GM21390 (cell line): ENCODE results near the gene ANKRD33.
"Not testable (repeated sequence)": the region's sequence is repeated elsewhere in the genome, so short reads cannot be mapped to it uniquely, and the experiment has no call there.

Source experiments
- ATAC-seq: cut with Tn5 transposase; IDR thresholded peaks from one replicate; pipeline ENCODE4 v1.9.1; 2021; ENCODE audit not compliant: unreplicated experiment

ANKRD33 gene

DNA sequence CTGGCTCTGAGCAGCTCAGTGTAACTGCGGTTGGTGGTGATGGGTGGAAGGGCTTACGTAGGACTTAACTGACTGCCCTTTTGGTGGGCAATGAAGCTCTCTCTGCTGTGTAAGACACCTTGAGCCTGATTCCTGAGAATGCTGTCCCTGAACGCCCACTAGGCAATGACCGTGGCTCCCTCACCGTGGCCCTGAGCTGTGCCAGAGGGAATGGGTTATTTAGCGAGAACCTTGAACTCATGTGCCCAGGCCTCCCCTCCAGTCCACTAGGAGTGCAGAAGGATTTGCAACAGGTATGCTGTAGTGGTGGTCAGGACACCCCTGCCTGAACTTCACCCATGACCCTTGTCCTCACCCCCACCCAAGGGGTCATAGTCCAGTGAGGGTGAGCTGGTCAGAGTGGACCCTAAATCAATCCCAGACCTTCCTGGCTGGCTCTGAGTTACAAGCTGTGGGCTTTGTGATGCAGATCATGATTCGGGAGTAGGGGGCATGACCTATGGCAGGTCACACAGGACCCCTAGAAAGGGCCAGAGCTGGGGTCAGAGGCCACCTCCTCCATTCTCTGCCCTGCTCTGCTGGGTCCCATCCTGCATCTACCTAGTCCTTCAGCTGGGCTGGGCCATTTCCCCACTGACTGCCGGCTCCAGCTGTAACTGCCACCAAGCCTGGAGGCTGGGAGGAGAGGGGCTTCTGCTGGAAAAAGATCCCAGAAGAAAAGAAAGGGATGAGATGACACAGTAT, 14.5 kb upstream of the ANKRD33 start:
- no peak for ATAC-seq

DNA sequence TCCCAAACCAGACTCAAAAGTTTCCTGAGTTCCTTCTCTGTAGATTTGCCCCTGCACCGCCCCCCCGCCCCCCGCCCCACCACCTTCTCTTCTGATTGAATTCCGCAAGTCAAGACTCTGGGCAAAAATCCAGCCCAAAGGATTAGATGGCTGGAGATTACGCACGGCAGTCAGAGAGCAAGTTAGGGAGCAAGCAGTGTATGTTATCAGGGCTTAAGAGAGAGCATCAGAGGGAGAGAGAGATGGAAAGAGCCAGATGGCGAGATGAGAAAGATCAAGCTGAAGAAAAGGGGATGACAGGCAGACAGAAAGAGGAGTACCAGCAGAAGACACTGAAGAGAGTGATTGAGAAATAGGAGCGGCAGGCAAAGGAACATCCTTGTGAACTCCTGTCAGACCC, 13.9 kb upstream of the ANKRD33 start:
- ATAC-seq: no peak

DNA sequence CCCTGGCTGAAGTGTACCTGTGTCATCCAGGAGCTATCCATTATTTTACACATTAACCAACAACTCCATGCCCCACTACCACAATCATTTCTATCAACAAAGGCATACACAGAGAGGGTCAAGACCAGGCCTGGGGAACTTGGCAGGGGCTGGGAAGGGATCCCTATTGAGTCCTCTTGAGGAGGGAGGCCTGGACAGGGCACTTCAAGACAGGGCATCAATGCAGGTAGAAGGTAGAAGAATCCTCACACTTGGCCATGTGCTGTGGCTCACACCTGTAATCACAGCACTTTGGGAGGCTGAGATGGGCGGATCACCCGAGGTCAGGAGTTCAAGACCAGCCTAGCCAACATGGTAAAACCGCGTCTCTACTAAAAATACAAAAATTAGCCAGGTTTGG, 13.4 kb upstream of the ANKRD33 start:
- no peak for ATAC-seq

DNA sequence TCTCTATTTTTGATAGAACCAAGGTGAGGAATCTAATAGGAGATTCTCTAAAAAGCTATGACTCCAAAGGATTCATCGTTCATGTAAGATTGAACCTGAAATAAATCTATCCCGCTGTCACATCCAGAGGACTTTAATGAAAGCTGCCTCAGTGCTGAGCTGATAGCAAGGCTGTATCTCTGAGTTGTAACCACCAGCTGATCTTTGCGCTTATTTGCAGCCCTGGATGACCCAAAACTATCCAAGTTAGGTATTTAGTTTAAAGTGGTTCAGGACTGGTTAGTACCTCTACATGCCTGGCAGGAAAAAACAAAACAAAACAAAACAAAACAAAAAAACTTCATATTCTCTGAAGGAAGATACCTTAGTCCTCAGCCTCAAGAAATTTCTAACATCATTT, 8.8 kb upstream of the ANKRD33 start:
- ATAC-seq: no peak

DNA sequence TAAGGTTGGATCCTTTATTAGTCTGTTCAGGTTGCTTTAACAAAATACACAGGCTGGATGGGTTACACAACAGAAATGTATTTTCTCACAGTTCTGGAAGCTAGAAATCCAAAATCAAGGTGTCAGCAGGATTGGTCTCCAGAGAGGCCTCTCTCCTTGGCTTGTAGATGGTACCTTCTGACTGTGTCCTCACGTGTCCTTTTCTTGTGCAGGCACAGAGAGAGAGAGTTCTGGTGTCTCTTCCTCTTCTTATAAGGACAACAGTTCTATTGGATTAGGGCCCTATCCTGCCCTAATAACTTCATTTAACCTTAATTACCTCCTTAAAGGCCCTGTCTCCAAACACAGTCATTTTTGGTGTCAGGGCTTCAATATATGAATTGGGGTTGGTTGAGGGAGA, 4.6 kb upstream of the ANKRD33 start:
- no peak for ATAC-seq

DNA sequence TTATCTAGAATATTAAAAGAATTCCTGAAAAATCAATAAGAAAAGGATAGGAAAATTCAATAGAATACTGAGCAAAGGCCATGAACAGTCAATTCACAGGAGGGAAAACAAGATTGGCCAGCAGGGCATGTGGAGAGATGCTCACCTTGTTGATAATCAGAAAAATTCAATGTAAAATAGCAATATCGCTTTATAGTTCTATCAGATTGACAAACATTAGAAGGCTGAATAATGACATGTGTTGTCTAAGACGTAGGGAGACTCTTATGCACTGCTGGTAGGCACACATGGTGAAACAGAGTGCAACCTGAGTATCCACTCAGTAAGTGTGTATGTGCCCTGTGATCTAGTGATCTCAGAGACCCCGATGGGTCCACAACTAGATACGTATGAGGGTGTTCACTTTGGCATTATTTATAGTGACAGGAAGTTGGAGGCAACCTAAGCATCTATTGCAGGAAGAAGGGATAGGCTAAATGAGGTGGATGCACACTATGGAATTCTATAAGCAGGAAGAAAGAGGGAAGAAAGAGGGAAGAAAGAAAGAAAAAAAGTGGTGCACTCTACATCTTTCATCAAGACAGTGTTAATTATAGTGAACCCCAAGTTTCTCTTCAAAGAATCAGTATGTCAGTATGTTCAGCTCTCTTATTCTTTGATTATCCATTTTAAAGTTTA, 3.8 kb upstream of the ANKRD33 start:
- no peak for ATAC-seq

DNA sequence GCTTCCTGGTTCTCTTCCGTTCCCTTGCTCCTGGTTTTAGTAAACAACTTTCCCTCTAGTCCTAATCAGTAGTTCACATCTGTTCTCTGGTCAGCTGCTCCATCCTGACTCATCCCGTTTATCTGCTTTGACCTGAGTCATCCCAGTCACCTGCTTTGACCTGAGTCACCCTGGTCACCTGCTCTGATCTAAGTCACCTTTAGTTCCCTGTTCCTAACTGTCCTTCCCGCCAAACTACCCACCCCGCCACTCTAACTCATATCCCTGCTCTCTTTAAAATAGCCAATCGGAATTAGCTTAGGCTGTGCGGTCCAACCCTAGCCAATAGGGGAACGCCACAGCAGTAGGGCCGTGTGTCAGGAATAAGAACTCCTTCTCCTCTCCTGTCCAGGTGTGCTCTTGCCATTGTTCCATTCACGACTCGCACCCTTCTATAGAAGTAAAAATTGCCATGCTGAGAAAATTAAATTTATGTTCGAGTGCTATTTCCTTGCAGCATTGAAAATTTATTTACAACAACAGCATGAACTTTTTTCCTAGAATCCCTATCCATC, 3.1 kb upstream of the ANKRD33 start:
- ATAC-seq: no peak

DNA sequence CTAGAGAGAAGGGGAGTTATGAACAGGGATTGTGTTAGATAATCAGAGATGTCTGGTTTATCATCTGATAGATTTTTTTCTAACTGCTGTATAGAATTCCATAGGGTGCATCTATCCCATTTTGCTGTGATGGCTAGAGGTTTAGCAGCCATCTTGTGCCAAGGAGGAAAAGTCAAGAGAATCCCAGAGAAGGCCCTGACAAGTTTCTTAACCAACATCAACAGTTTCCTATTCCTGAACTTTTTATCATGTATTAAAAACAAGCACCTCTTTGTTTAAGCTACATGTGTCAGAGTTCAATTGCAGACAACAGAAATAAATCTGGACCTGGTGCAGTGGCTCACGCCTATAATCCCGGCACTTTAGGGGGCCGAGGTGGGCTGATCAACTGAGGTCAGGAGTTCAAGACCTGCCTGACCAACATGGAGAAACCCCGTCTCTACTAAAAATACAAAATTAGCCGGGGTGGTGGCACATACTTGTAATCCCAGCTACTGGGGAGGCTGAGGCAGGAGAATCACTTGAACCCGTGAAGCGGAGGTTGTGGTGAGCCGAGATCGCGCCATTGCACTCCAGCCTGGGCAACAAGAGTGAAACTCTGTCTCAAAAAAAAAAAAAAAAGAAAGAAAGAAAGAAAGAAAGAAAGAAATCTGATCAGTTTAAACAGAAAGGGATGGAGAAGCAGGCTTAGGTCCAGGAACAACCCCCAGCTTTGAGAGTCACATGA, 2.4 kb upstream of the ANKRD33 start:
- ATAC-seq: not testable (repeated sequence)

DNA sequence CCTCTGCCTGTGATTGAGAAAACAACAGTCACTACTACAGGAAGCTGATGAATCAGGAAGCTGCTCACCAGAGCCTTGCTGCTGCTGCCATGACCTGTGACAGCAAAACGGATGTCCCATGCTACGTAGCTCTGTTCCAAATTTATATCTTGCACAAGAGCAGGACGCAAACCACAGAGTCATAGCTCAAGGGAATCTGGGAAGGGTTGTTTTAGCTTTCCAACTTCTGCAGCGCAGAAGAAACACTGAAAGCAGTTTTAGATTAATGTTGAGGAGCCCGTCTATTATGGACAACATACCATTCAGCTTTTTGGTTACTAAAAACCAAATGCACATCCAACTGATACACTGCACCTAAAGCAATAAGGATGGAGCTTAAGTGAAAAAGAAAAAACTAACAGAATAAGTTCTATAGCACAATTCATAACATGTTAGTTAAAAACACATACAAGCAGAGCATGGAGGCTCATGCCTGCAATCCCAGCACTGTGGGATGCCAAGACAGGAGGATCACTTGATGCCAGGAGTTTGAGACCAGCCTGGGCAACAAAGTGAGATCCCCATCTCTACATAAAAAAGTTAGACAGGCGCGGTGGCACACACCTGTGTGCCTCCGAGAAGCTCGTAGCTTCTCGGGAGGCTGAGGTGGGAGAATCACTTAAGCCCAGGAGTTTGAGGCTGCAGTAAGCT, 1.7 kb upstream of the ANKRD33 start:
- ATAC-seq: no peak

DNA sequence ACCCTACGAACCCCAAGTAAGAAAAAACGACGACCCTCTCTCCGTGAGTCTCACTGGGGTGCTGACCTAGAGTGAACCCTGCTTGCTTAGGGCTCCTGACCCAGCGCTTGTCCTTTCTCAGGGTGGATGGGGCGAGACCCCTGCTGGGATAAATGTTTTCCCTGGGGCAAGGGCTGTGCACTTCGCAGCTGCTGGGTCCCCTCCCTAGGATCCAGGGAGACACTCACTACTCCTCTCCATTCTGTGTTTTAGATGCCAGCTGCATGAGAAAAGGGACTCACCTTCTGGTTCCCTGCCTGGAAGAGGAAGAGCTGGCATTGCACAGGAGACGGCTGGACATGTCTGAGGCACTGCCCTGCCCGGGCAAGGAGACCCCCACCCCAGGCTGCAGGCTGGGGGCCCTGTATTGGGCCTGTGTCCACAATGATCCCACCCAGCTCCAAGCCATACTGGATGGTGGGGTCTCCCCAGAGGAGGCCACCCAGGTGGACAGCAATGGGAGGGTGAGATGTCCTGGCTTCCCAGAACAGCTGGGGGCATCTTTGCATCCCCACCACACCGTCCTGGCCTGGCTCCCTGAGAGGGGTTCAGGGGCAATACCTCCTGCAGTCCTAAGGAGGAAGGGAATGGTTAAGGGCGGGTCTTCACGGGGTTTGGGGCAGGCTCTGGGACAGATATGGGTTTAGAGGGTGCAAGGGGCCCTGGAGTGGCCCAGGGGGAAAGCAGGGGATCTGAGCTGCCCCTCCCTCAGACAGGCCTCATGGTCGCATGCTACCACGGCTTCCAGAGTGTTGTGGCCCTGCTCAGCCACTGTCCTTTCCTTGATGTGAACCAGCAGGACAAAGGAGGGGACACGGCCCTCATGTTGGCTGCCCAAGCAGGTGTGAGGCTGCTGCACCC, 663 bp downstream of the ANKRD33 start:
- ATAC-seq: no peak

DNA sequence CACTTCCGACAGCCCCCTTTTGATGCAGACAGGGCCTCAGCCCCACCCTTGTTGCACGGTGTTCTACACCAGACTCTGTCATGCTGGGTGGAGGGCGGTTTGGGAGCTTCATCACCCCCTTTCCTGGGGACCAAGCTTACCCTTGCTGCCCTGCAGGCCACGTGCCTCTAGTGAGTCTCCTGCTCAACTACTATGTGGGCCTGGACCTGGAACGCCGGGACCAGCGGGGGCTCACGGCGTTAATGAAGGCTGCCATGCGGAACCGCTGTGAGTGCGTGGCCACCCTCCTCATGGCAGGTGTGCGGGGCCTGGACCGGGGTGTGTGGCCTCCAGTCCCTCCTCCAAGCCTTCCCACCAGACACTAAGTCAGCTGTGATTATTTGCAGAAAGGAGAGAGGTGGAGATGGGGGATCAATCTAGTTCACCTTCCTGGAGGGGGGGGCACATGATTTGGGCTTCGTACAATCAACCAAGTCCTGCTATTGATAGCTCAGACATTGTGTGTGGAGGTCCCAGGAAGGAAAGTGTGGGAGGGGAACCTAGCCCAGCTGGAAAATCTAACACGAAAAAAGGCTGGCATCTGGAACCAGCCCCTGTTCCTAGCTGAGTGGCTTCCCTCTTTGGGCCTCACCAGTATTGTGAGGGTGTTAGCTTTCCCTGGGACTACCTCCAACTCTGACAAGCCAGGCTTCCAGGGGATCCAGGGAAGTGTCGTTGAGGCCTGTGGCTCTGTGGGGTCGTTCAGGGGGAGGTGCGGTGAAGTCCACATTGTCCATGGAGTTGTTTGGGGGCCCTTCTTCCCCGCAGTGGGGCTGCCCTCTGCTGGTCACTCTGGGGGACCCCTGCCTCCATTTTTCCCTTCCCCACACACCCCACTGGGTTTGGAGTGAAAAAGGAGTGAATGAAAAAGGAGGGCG, 1.6 kb downstream of the ANKRD33 start:
- no peak for ATAC-seq

DNA sequence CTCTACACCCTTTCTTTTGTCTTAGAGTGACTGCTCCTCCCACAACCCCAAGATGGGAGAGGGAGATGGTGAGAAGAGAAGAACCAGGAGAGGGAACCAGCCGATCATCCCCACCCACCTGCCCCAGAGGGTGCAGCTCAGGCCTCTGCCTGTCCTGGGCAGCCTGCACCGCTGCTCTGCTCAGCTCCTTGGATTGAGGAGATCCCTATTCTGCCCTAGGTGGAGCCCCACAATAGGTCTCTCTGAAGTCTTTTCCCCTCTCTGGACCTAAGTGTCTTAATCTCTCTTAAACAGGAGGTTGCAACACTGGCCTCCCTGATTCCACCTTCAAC, 2.2 kb downstream of the ANKRD33 start:
- ATAC-seq: no peak

DNA sequence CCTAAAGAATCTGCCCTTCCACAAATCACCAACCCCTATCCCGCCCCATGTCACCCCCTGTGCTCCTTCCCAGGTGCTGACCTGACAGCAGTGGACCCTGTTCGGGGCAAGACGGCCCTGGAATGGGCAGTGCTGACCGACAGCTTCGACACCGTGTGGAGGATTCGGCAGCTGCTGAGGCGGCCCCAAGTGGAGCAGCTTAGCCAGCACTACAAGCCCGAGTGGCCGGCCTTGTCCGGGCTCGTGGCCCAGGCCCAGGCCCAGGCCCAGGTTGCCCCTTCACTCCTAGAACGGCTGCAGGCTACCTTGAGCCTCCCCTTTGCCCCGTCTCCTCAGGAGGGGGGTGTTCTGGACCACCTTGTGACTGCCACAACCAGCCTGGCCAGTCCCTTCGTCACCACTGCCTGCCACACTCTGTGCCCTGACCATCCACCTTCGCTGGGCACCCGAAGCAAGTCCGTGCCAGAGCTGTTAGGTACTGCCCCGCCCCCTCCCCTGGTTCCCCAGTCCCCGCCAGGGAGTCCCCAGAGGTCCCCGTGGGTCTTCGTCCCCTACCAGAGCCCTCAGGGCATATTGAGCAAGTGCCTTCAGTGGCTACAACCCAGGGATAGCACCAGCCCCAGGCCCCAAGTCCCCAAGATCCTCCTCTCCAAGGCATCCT, 2.7 kb downstream of the ANKRD33 start:
- no peak for ATAC-seq

DNA sequence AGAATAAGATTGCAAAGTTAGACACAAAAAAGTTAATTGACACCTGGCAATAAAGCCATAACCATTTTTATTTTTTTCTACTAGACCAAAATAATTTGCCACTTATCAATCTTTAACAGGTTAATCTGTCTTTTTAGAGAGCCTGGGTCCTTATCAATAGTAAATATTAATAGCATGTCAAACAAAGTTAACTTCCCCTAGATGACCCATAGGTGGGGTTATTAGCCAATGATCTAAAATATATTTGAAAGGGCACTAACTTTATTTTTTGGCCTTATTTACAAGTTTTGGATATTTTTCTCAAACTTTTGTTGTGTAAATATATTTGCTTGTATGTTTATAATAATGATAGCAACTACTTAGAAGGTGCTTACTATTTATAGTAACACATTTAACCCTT, 3.9 kb downstream of the ANKRD33 start:
- no peak for ATAC-seq

DNA sequence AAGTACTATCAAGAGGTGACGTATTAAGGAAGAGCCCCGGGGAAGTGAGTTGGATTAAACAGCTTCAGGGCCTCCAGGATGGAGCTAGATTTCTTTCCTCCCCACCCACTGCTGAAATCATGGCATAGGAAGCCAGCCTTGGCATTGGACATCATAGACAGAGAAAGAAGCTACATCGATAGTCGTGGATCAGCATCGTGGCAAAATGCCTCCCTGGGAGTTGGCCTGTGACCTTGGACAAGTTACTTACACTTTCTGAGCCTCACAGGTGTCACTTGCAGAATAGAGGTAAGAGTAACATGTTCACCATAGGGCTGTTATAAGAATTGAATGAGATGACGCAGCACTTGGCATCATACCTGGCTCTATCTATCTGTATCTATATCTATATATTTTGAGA, 5.9 kb downstream of the ANKRD33 start:
- ATAC-seq: no peak

DNA sequence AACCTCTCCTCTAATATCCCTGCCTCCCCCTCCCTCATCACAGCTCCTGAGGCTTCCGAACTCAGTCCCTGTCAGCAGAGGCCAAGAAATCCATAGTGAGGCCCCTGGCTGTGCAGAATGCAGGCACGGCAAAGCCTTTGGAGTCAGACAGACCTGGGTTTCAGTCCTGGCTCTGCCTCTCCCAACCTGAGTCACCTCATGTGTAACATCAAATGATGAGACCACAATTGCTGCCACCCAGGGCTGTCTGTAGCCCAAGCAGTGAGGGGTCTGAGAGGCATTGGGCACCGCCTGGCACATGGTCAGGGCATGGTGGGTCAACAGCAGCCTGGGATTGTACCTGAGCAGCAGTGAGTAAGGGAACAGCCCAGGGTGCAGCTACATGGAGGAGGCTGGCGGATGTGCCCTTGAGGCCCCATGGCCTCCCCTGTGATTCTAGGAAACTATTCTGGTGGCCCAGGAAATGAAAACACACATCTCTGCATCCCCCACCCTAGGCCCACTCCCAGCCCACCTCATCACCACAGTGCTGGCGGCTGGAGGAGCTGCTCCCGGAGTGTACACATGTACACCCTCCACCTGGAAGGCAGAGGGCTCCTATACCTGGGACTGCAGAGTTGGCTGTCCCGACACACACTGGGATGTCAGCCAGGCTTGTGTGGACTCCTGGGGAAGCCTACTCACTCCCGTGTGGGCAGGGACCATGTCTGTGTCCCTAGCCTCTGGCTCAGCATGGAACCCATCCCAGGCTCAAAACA, 7.7 kb downstream of the ANKRD33 start:
- ATAC-seq: no peak

DNA sequence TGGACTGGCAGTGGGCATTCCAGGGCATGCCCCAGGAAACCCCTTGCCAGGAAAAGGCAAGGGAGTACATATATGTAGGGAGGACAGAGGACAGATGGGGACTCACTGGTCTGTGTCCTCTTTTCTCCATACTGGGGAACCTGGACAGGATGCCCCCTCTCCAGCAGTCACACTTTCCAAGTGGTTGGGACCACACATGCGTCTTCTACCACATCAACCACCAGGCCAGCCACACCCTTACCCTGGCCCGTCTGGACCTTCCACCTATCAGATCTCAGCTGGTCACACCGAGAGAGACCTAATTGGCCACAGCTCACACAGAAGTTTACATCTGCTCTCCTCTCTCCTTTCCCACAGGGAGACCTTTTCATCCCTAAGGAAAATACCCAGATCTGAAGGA, 8.3 kb downstream of the ANKRD33 start:
- ATAC-seq: no peak

DNA sequence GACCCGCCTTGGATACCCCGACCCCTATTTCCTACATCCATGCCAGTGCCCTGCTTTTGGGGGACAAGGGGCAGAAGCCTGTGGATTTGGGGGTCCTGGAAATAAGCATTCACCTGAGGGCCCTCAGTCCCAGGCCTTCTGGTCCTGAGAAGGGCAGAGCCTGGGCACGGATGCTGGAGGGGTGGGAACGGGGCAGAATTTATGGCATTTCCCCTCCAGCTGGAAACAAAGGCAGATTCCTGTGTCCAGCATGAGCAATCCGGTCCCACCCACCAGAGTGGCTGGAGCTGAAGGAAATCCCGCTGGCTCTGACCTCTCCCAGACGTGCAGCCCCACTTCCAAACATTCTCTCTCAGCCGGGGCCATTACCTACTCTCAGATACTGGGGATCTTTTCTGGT, 9.3 kb downstream of the ANKRD33 start:
- ATAC-seq: no peak
